Cardiac muscle cell (in vitro differentiated cells and primary cell): ENCODE results near the gene CXCL17. TPM values are rescaled to one million over a fixed set of nuclear protein-coding genes. Genes with fewer than 3 reads are reported as not detected.

Source experiments
- DNase-seq, 2 donors: peaks; one replicate each; pipeline versions ENCODE4 v3.0.0 to v3.0.0-alpha.2; 2010 to 2017; ENCODE audit warnings: low read depth in 1 of 2, low spot score in 1 of 2
- H3K27ac ChIP-seq: fragments of 200-600 bp; sonication (generic); 2 replicates; pipeline ENCODE4 v1.5.1; 2016
- H3K27me3 ChIP-seq: fragments of 200-600 bp; sonication (generic); 2 replicates; pipeline ENCODE4 v1.6.0; 2016; ENCODE audit warnings: control low read depth
- H3K36me3 ChIP-seq: fragments of 200-600 bp; sonication (generic); 2 replicates; pipeline ENCODE4 v1.5.1; 2016; ENCODE audit warnings: control low read depth
- H3K4me1 ChIP-seq: fragments of 200-600 bp; sonication (generic); 2 replicates; pipeline ENCODE4 v1.8.1; 2017; ENCODE audit warnings: low read depth, mild to moderate bottlenecking, mixed run types
- H3K4me3 ChIP-seq: fragments of 200-600 bp; sonication (generic); 2 replicates; pipeline ENCODE4 v1.5.1; 2016; ENCODE audit warnings: mild to moderate bottlenecking
- H3K9me3 ChIP-seq: fragments of 200-600 bp; sonication (generic); 2 replicates; pipeline ENCODE4 v1.5.1; 2017; ENCODE audit warnings: low read depth, mild to moderate bottlenecking, control low read depth
- polyA plus RNA-seq: library from polyadenylated mRNA; unstranded; fragments of >200 nt; fragmentation: Nextera tagmentation; extraction: Ambion mirVana; gene quantifications from 2 replicates; pipeline ENCODE4 v1.2.1, GENCODE V29; 2016
- total RNA-seq: library from RNA; depleted of rRNA; stranded (reverse); fragments of >200 nt; gene quantifications from 2 replicates; pipeline ENCODE4 v1.2.3, GENCODE V29; 2016
- TF ChIP-seq, protein P1 (sequence below): IDR thresholded peaks from 2 replicates; pipeline ENCODE4 v1.5.1; 2012; ENCODE audit warnings: low read depth, mild to moderate bottlenecking, low read length

CXCL17 gene
- total and polyA plus RNA-seq, 2 experiments from 2014 or later = 1.1 TPM; not detected in 1

DNA sequence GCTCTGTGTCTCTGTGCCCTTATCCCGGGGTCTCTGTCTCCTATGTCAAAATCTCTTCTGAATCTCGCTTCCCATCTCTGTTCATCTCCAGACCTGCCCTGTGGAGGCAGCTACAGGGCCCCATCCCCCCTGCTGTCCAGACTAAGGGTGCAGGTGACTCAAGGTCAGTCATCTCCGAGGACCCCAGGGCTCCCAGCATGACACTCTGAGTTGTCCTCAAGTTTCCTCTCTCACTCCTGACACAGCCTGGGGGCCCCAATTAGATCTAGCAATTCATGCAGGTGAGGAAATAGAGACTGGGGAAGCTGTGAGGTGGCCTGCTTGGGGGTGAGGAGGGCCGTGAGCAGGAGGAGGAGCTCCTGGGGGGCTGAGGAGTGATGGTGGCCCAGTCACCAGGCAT, 50.6 kb downstream of the CXCL17 start:
- Histone ChIP-seq H3K9me3 (no peaks in the 10 kb centered on the region), H3K27me3 (peaks cover 26% of the 10 kb centered on the region), H3K4me3 (no peak overlapping the region), H3K27ac (no peak overlapping the region), H3K4me1 (no peaks in the 10 kb centered on the region), H3K36me3 (no peaks in the 10 kb centered on the region)
- DNase-seq = no peak
- TF ChIP-seq, protein P1, sequence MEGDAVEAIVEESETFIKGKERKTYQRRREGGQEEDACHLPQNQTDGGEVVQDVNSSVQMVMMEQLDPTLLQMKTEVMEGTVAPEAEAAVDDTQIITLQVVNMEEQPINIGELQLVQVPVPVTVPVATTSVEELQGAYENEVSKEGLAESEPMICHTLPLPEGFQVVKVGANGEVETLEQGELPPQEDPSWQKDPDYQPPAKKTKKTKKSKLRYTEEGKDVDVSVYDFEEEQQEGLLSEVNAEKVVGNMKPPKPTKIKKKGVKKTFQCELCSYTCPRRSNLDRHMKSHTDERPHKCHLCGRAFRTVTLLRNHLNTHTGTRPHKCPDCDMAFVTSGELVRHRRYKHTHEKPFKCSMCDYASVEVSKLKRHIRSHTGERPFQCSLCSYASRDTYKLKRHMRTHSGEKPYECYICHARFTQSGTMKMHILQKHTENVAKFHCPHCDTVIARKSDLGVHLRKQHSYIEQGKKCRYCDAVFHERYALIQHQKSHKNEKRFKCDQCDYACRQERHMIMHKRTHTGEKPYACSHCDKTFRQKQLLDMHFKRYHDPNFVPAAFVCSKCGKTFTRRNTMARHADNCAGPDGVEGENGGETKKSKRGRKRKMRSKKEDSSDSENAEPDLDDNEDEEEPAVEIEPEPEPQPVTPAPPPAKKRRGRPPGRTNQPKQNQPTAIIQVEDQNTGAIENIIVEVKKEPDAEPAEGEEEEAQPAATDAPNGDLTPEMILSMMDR = no peak

DNA sequence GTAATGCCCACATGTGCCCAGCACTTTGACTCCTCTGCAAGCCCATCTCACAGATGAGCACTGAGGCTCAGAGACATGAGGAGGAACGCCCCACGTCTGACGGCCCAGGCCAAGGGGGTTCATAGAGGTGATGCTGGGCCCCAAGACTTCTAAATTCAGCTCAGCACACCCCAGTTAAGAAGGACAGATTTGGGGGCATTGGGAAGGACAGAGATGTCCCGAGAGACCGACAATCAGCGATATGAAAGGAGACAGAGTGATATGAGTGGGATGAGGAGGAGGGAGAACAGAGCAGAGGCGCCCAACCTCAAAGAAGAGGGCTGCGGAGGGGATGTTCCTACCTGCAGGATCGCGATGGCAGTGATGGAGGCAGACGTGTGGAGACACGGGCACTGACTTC, 52.8 kb downstream of the CXCL17 start, which contains the start of gene CNFN:
CNFN (minus strand) TSS at position 399 of the 400 bp plus-strand sequence. CDS start 1,260 bp downstream, outside the sequence.
- no peaks in the 10 kb centered on the region for H3K36me3 ChIP-seq
- no peak within 1 kb of the TSS for H3K27ac ChIP-seq
- peaks cover 26% of the 10 kb centered on the region for H3K27me3 ChIP-seq

DNA sequence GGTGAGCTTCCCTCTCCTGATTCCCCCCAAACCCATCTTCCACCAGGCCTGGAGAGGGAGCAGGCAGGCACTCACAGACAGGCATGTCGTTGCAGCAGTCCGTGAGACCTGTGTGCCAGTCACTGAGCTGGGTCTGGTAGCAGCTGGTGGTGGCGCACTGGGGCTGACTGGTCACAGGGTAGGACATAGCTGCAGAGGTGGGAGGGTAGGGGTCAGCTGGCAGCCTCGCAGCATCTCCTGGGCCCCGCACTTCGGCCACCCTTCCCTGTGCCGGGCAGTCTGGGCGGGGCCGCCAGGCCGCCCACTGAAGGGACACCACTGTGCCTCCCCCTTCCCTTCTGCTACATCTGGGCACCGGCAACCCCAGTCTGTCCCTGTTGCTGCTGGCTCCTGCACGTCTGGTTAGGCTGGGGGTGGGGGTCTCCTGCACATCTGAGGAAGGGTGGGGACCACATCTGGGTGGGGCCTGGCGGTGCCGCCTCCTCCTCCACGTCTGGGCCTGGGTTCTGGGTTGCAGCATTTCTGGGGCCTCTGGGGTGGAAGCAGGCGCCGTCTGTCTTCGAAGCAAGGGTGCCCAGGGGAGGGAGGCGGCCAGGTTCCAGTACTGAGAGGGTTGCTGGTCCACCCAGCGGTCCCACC, 53.8 kb downstream of the CXCL17 start:
- no peak overlapping the region for H3K4me3 ChIP-seq
- no peak overlapping the region for H3K27ac ChIP-seq
- no peak for DNase-seq
- H3K9me3 ChIP-seq = no peaks in the 10 kb centered on the region
- no peaks in the 10 kb centered on the region for H3K36me3 ChIP-seq
- peaks cover 26% of the 10 kb centered on the region for H3K27me3 ChIP-seq
- no peaks in the 10 kb centered on the region for H3K4me1 ChIP-seq
- TF ChIP-seq, protein P1 = no peak

More for the DNA sequence above, 52.8 kb downstream of the CXCL17 start, which contains the start of gene CNFN:
- no peak for DNase-seq
- Histone ChIP-seq H3K4me3 (no peak within 1 kb of the TSS), H3K4me1 (no peaks in the 10 kb centered on the region), H3K9me3 (no peaks in the 10 kb centered on the region)
- TF ChIP-seq, protein P1 = no peak

DNA sequence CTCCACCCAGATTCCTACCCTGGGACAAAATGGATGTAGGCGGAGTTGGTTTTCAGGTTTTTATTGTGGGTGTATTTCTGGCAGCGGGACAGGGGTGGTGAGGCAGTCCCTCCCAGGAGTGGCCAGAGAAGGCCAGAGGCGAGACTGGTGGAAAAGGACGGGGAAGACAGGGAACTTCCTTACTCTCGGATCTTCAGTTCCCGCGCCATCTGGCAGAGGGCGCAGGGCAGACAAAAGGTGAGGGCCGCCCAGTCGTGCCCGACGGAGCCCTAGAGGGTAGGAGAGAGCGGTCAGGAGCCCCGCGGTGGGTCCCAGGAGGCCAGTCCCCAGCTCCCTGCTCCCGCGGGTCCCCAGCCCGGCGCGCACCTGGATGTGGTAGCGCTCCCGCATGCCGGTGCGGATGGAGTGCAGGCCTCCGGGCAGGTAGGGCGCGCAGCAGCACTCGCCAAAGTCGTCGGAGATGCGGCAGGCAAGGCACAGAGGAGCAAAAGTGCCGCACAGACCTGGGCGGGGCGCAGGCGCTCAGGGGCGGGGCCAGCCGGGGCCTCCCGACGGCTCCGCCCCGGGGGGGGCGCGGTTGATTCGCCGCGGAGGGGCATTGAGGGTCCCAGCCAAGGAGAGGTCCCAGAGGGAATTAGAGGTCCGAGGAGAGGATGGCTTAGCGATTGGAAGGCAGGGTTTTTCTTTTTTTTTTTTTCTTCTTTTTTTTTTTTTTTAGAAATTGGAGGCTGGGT, 55.6 kb downstream of the CXCL17 start:
- peak; percentile 63 to 70 for DNase-seq
- Histone ChIP-seq H3K27me3 (peaks cover 26% of the 10 kb centered on the region), H3K4me1 (no peaks in the 10 kb centered on the region), H3K9me3 (no peaks in the 10 kb centered on the region), H3K36me3 (no peaks in the 10 kb centered on the region), H3K4me3 (peak overlapping the region; percentile 25), H3K27ac (no peak overlapping the region)
- TF ChIP-seq, protein P1 = peak; percentile 62

DNA sequence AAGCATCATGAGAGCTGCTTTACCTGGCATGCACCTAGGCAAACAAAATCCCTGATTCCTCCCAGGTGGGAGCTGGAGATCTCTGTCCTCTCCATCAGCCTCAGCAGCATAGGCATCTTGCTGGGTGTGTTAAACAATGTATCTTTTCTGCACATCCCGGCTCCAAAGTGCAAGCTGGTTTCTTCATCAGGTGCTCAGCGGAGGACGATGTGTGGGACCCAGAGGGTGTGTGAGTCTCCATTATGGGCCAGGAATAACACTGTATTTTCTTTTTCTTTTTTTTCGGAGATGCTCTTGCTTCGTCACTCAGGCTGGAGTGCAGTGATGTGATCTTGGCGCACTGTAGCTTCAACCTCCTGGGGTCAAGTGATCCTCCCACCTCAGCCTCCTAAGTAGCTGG, 62.6 kb downstream of the CXCL17 start:
- Histone ChIP-seq H3K4me1 (no peaks in the 10 kb centered on the region), H3K9me3 (no peaks in the 10 kb centered on the region), H3K4me3 (no peak overlapping the region), H3K36me3 (peaks cover 7% of the 10 kb centered on the region), H3K27me3 (no peaks in the 10 kb centered on the region), H3K27ac (no peak overlapping the region)
- TF ChIP-seq, protein P1 = no peak
- DNase-seq = no peak

Other genes starting within 250 kb of the CXCL17 start
- 69.7 and 71.6 TPM in 2 replicates for gene DEDD2, start 225.3 kb downstream of the CXCL17 start, total RNA-seq
- gene DEDD2, start 225.3 kb downstream of the CXCL17 start, polyA plus RNA-seq = 46.0 and 58.2 TPM in 2 replicates
- gene ZNF526, start 222.6 kb downstream of the CXCL17 start, total RNA-seq = 8.8 and 13.0 TPM in 2 replicates
- gene ZNF526, start 222.6 kb downstream of the CXCL17 start, polyA plus RNA-seq = 9.2 and 10.1 TPM in 2 replicates
- 28.0 and 33.2 TPM in 2 replicates for gene GSK3A, start 200.3 kb downstream of the CXCL17 start, total RNA-seq
- gene GSK3A, start 200.3 kb downstream of the CXCL17 start, polyA plus RNA-seq = 35.3 and 40.2 TPM in 2 replicates
- 97.6 and 108 TPM in 2 replicates for gene ERF, start 187.8 kb downstream of the CXCL17 start, total RNA-seq
- gene ERF, start 187.8 kb downstream of the CXCL17 start, polyA plus RNA-seq = 25.1 and 25.4 TPM in 2 replicates
- 55.5 and 62.9 TPM in 2 replicates for gene CIC, start 173.7 kb downstream of the CXCL17 start, total RNA-seq
- 18.1 and 18.7 TPM in 2 replicates for gene CIC, start 173.7 kb downstream of the CXCL17 start, polyA plus RNA-seq
- 1.3 and 1.4 TPM in 2 replicates for gene PRR19, start 140.8 kb downstream of the CXCL17 start, total RNA-seq
- 0.16 and 2.9 TPM in 2 replicates for gene PRR19, start 140.8 kb downstream of the CXCL17 start, polyA plus RNA-seq
- gene PAFAH1B3, start 140.3 kb downstream of the CXCL17 start, total RNA-seq = 91.2 and 144 TPM in 2 replicates
- 87.9 and 131 TPM in 2 replicates for gene PAFAH1B3, start 140.3 kb downstream of the CXCL17 start, polyA plus RNA-seq
- 0.18 and 3.7 TPM in 2 replicates for gene TMEM145, start 129.6 kb downstream of the CXCL17 start, total RNA-seq
- 0.47 and 3.8 TPM in 2 replicates for gene TMEM145, start 129.6 kb downstream of the CXCL17 start, polyA plus RNA-seq
- gene MEGF8, start 117.3 kb downstream of the CXCL17 start, total RNA-seq = 81.9 and 102 TPM in 2 replicates
- 18.5 and 23.9 TPM in 2 replicates for gene MEGF8, start 117.3 kb downstream of the CXCL17 start, polyA plus RNA-seq
- gene CNFN, start 52.6 kb downstream of the CXCL17 start, total RNA-seq = 0.95 and 8.2 TPM in 2 replicates
- 7.1 and 12.1 TPM in 2 replicates for gene CNFN, start 52.6 kb downstream of the CXCL17 start, polyA plus RNA-seq
- 20.4 and 24.4 TPM in 2 replicates for gene LIPE, start 15.6 kb downstream of the CXCL17 start, total RNA-seq
- 16.6 and 20.2 TPM in 2 replicates for gene LIPE, start 15.6 kb downstream of the CXCL17 start, polyA plus RNA-seq
- not detected in 2 replicates for gene CEACAM1, start 85.5 kb upstream of the CXCL17 start, total RNA-seq
- not detected in 2 replicates for gene CEACAM1, start 85.5 kb upstream of the CXCL17 start, polyA plus RNA-seq
- not detected in 2 replicates for gene CEACAM8, start 152.0 kb upstream of the CXCL17 start, total RNA-seq
- gene CEACAM8, start 152.0 kb upstream of the CXCL17 start, polyA plus RNA-seq = 0.19 and 0.46 TPM in 2 replicates